ENCODE data around the gene F7. TPM values are rescaled to one million over a fixed set of nuclear protein-coding genes. Genes with fewer than 3 reads are reported as not detected.

F7 gene
- total and polyA plus RNA-seq, 2 of the 4 experiments (the other 2 are of a cell fraction), result under 0.01 to 0.07 TPM

- ATAC-seq (ENCODE audit: low read depth) (no peak), DNase-seq (no peak)
- Histone ChIP-seq H3K27ac (ENCODE audit: insufficient read depth, low read length) (no peak overlapping the region), H2AK5ac (ENCODE audit: low read depth, low read length) (peak overlapping the region; percentile 5; the same call in 1 of the 2 replicates), H3K79me1 (ENCODE audit: low read depth in 1 of 2, low read length in 2 of 2) (no peaks in the 10 kb centered on the region), H3K9ac (ENCODE audit: low read depth, low read length) (no peak overlapping the region), H3K18ac (ENCODE audit: low read depth, low read length) (no peak overlapping the region), H4K91ac (ENCODE audit: insufficient read depth, low read depth, low read length) (peak overlapping the region; percentile 72; the same call in 1 of the 2 replicates), H2BK5ac (ENCODE audit: low read depth, low read length, poor library complexity, severe bottlenecking) (no peak overlapping the region), H2BK20ac (ENCODE audit: low read depth, low read length) (0 out of 2 replicates have a peak overlapping the region, but pooled peaks have one; percentile 14), H3K27me3 (ENCODE audit: control insufficient read depth, insufficient read depth, low read length) (peaks cover 10% of the 10 kb centered on the region), H2AK9ac (replicated peaks; ENCODE audit: low read depth, low read length, poor library complexity) (no peak overlapping the region), H3K4me1 (ENCODE audit: control insufficient read depth, insufficient read depth, low read length) (peaks cover 3% of the 10 kb centered on the region; the same call in 1 of the 2 replicates), H3K56ac (ENCODE audit: extremely low read depth, insufficient read depth, low read length) (no peak overlapping the region), H4K5ac (ENCODE audit: low read depth, low read length) (no peak overlapping the region), H2BK15ac (ENCODE audit: low read depth, low read length) (no peak overlapping the region; the same call in 2 of the 3 replicates), H4K8ac (ENCODE audit: low read depth in 2 of 2, low read length in 2 of 2) (no peak overlapping the region), H3K14ac (replicated peaks; ENCODE audit: low read depth, low read length) (no peak overlapping the region), H3K23ac (ENCODE audit: low read depth, low read length) (no peak overlapping the region), H3K4ac (ENCODE audit: low read depth, low read length) (no peak overlapping the region; the same call in 1 of the 2 replicates), H3K4me3 (ENCODE audit: insufficient read depth, low read depth, low read length) (no peak overlapping the region), H3K9me3 (ENCODE audit: control insufficient read depth, insufficient read depth, low read length) (no peaks in the 10 kb centered on the region; the same call in 1 of the 2 replicates), H4K20me1 (ENCODE audit: insufficient read depth, low read length) (no peaks in the 10 kb centered on the region), H2BK120ac (ENCODE audit: low read depth, low read length) (no peak overlapping the region), H2AFZ (replicated peaks; ENCODE audit: low read length, poor library complexity) (no peak overlapping the region), H3K36me3 (ENCODE audit: control insufficient read depth, insufficient read depth, low read length) (no peaks in the 10 kb centered on the region), H3K4me2 (ENCODE audit: low read depth, low read length) (no peak overlapping the region), H3K9me1 (ENCODE audit: insufficient read depth, low read length) (peaks cover 4% of the 10 kb centered on the region; the same call in 1 of the 2 replicates)
- POLR2A ChIA-PET (ENCODE audit: unreplicated experiment), result no interaction called here
- intact Hi-C loops (cut with micrococcal nuclease) (no loop called here), in situ Hi-C loops (cut with MboI; ENCODE audit: low sequenced_read_pairs) (no loop called here), dilution Hi-C loops (cut with HindIII; ENCODE audit: low sequenced_read_pairs, unreplicated experiment) (no loop called here)
- CTCF ChIA-PET, result no interaction called here
- no TSS peak for BruUV-seq (replicated peaks)
- TF ChIP-seq MAFK (IDR thresholded peaks at IDR 0.05; ENCODE audit: low read depth, low read length), result no peak
- TF ChIP-seq ELK1 (IDR thresholded peaks at IDR 0.05; ENCODE audit: borderline replicate concordance, low read depth, low read length), result no peak
- no peak for TF ChIP-seq SMC3 (IDR thresholded peaks at IDR 0.05; ENCODE audit: low read depth, low read length)
- WGBS, 2 experiments (ENCODE audit: extremely low coverage in 2 of 2, insufficient read length in 1 of 2), result 94% methylated on average over 2 of the region's 10 CpGs; no CpG with 5 or more reads in 1 of the 2 experiments
Observed at GRCh38 chr13:113116871-113117271, 11.3 kb downstream of the F7 start.
